GM12892 (cell line): ENCODE results near the gene SLMAP.

ENCODE experiments used
- POLR2A ChIP-seq: IDR thresholded peaks from 2 replicates; pipeline ENCODE4 v1.6.1; 2011; ENCODE audit warnings: low read depth, low read length, control low read depth
- POLR2AphosphoS5 ChIP-seq: IDR thresholded peaks from 2 replicates; pipeline ENCODE4 v1.6.1; 2011; ENCODE audit warnings: low read depth, low read length, control low read depth

GRCh38 chr3:57856675-57857074 lies 100.6 kb downstream of the SLMAP start:
- no peak for TF ChIP-seq POLR2AphosphoS5
- TF ChIP-seq POLR2A: no peak
